Liver (tissue), 3 donors: ENCODE data around the gene CCND3.

Experiments used
- CTCF ChIP-seq: fragments of 150-350 bp; IDR thresholded peaks from 2 replicates; pipeline ENCODE4 v1.5.1; 2017; ENCODE audit warnings: improper control_type of control experiment, low read depth, low read length; ENCODE audit not compliant: missing input control
- EGR1 ChIP-seq, 2 donors: IDR thresholded peaks; 2 replicates each; pipeline ENCODE4 v1.6.1; 2016 to 2018; ENCODE audit warnings: antibody characterized with exemption in 2 of 2, low read depth in 2 of 2
- MAX ChIP-seq: IDR thresholded peaks from 2 replicates; pipeline ENCODE4 v1.6.1; 2016; ENCODE audit warnings: antibody characterized with exemption
- RAD21 ChIP-seq, 2 donors: IDR thresholded peaks; 2 replicates each; pipeline ENCODE4 v1.6.1; 2016; ENCODE audit warnings: antibody characterized with exemption in 2 of 2, mild to moderate bottlenecking in 2 of 2
- SP1 ChIP-seq: IDR thresholded peaks from 2 replicates; pipeline ENCODE4 v1.6.1; 2018; ENCODE audit warnings: antibody characterized with exemption, mild to moderate bottlenecking
- TAF1 ChIP-seq: conservative IDR thresholded peaks from 2 replicates; pipeline ENCODE4 v1.6.1; 2016; ENCODE audit warnings: antibody characterized with exemption, mild to moderate bottlenecking
- donor health status: healthy.
- donor health status: healthy.

GRCh38 chr6:41954668-41955067 is 13.1 kb upstream of the CCND3 start:
- TF ChIP-seq CTCF = no peak
- no peak for TF ChIP-seq RAD21 (IDR thresholded peaks at IDR 0.05)
- no peak for TF ChIP-seq TAF1
- TF ChIP-seq SP1 = no peak
- no peak for TF ChIP-seq MAX
- TF ChIP-seq EGR1 (IDR thresholded peaks at IDR 0.05; ENCODE audit: low read depth in 2 of 2) = no peak
